Epithelial cell of umbilical artery (primary cell): ENCODE data around the gene GIPR. TPM values are rescaled to one million over a fixed set of nuclear protein-coding genes. Genes with fewer than 3 reads are reported as not detected.

Experiments used
- total RNA-seq: library from RNA; depleted of rRNA; stranded (reverse); fragments of >200 nt; gene quantifications from 2 replicates; pipeline ENCODE4 v1.2.3, GENCODE V29; 2014

The GIPR gene, protein sequence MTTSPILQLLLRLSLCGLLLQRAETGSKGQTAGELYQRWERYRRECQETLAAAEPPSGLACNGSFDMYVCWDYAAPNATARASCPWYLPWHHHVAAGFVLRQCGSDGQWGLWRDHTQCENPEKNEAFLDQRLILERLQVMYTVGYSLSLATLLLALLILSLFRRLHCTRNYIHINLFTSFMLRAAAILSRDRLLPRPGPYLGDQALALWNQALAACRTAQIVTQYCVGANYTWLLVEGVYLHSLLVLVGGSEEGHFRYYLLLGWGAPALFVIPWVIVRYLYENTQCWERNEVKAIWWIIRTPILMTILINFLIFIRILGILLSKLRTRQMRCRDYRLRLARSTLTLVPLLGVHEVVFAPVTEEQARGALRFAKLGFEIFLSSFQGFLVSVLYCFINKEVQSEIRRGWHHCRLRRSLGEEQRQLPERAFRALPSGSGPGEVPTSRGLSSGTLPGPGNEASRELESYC
- 0.15 TPM in 1 of 2 replicates, not detected in the other for total RNA-seq

DNA sequence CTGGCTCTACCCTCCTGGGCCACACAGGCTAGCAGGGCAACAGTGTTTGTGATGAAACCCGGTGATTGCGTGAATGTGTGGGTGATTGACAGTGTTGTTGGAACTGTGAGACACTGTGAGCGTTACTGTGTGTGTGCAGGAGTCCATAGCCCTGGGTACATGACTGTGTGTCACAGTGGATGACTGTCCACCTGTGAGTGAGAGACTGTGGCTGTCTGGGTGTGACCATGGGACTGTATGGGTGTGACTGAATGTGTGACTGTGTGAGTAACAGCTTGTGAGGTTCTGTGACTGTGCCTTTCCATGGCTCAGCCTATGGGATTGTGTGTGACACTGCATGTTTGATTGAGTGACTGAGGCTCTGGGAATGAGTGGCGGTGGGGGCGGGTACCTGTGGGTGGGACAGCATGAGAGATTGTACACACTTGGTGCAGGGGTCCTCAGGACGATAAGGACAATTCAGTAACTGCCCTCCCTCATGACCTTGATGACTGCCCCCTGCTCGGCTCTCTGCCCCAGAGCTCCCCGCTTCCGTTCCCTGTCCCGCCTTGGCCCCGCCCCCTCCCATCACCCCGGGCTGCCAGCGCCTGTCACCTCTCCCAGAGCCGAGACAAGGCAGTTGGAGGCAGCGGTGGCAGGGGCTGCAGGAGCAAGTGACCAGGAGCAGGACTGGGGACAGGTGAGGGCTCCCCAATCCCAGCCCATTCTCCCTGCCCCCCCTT, at the start of gene GIPR:
Gene GIPR, plus strand, starts transcription at position 602 of the 722 bp plus-strand sequence. CDS start 1,300 bp downstream, outside the sequence.

DNA sequence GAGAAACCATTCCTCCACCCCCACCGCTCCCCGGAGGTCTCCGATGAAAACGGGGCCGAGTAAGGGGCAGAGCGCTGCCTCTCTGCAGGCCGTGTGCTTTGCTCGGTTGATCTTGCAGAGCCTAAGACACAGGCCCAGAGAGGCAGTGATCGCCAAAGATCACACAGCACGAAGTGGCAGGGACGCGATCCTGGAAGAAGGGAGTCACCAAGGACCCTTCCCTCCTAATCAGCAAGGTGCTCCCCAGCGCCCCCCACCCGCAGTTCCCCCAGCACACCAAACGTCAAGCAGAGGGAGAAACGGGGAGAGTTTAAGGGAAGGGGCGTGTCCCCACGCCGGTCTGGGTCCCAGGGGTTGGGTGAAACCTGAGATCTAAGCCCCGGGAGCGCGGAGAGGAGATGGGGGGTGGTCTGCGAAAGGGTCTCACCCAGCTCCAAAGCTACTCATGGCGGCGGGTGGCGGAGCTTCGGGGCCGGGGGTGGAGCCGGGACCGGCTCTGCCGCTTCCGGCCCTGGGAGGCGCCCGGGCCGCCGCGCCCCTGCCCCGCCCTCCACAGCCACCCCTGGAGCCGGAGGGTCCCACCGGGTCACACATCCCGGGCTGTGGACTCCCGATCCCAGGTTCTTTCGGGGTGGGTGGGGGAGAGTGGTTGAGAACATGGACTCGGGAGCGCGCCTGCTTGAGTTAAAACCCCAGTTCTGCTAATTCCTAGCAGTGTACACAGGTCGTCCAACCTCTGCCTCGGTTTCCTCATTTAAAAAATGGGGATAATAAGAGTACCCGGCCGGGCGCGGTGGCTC, 28.9 kb upstream of the GIPR start, which contains the start of gene EML2:
Gene EML2, minus strand, starts transcription at position 468 of the 800 bp plus-strand sequence. Its CDS starts 21 bp downstream, at position 447.

DNA sequence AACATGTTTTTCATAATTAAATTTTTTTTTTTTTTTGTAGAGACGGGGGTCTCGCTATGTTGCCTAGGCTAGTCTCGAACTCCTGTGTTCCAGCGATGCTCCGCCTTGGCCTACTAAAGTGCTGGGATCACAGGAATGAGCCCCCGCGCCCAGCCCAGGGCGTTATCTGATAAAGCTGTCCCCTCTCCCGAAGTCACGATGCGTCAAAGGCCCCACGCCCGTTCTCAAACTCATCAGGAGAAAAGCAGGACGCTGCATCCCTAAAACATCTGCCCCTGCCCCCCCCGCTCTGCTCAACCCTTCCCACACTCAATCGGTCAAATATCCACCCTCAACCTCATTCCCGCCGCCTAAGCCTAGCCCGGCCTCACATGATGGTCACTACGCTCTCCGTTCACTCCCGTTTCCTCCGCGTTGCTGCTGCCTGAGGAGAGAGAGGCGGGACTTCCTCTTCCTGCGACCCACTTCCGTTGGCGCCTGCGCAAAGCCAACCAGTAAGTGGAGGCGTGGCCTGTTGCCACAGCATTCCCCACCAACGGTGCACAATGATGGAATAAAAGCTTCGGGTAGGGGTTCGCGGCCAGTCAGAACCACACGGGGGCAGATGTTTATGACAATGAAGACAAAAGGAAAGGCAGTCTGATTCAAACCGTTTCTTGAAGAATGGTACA, 23.6 kb downstream of the GIPR start, which contains the start of gene SNRPD2:
Gene SNRPD2, minus strand, starts transcription at position 438 of the 671 bp plus-strand sequence. Its CDS starts 65 bp downstream, at position 373.

DNA sequence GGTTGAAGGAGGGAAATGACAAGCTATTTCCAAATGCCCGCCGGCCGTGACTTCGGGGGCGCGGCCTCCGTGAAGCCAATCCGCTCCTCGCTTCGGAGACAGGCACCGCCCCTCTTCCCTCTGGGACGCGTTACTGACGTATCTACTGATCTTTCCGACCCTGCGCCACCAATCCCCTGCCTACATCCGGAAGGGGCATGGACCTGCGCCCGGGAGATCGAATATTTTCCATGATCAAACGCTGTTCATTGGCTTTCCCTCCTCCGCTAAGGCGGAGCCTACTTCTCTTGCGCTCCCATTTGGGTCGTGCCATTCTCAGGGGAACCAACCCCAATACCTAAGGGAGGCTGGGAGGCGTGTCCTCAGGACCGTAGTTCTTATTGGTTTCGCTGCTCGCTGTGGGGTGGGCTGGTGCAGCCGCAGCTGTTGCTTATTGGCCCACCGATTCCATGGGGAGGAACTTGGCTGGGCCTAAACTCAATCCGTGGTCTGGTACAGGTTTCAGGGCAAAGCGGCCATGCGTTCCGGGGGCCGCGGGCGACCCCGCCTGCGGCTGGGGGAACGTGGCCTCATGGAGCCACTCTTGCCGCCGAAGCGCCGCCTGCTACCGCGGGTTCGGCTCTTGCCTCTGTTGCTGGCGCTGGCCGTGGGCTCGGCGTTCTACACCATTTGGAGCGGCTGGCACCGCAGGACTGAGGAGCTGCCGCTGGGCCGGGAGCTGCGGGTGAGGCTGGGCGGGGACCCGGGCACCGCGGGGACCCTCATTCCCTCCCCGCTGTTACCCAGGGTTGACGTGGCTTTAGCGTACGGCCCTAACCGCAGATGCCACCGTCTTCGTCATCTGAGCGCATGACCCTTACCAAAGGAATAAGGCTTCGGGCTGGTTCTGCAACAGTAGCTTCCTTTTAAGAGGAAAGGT, 24.4 kb downstream of the GIPR start, which contains the start of gene QPCTL:
Gene QPCTL, plus strand, starts transcription at position 480 of the 919 bp plus-strand sequence. Its CDS starts 38 bp downstream, at position 518.

DNA sequence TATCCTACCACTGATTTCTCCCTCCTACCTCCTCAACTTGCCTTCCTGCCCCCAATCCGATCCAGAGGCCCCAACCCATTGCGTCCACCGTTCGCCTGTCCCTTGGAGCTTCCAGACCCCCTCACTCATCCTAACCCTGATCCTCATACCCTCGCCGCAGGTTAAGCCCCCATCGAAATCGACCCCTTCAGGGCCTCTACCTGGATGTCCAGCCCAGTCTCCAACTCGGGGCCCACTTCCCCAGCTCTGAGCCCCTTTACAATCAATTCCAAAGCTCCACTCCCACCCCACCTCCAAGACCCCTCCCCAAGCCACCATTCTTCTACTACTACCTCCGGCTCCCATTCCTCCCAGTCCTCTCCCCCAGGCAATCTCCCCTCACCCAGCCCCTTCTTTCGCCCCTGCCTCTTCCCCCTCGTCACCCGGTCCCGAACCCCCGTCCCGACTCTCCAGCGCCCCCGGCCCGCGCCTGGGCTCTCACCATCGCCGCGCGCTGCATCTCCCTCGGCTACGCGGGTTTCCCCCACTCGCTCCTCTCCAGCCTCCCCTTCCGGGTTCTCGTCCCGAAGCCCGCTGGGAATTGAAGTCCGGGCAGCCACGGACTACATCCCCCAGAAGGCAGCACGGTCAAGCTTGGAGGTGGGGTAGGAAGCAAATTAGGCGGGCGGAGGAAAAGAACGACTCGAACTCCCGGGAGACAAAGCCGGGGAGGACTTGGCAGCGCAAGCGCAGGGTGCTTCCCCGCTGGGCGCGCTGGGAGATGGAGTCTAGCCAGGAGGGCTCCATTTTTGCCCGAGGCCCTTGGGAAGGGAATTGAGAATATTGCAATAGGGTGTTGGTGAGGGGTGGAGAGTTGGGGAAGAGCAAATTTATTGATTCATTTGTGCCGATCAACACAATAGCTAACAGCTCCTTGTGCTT, 62.6 kb downstream of the GIPR start, which contains the start of gene FBXO46:
Gene FBXO46, minus strand, starts transcription at position 529 of the 921 bp plus-strand sequence. CDS start 17,401 bp downstream, outside the sequence.

Other genes with a start within 250 kb of the GIPR start
- gene ERCC1, start 244.3 kb upstream of the GIPR start, total RNA-seq = 72.2 and 100 TPM in 2 replicates
- gene FOSB, start 200.2 kb upstream of the GIPR start, total RNA-seq = 0.15 and 0.32 TPM in 2 replicates
- 8.4 and 21.1 TPM in 2 replicates for gene RTN2, start 171.2 kb upstream of the GIPR start, total RNA-seq
- 1.4 and 1.9 TPM in 2 replicates for gene PPM1N, start 169.8 kb upstream of the GIPR start, total RNA-seq
- 135 and 170 TPM in 2 replicates for gene VASP, start 160.7 kb upstream of the GIPR start, total RNA-seq
- 4.5 and 5.6 TPM in 2 replicates for gene OPA3, start 83.4 kb upstream of the GIPR start, total RNA-seq
- gene GPR4, start 66.0 kb upstream of the GIPR start, total RNA-seq = 1.5 and 4.2 TPM in 2 replicates
- 17.5 and 37.1 TPM in 2 replicates for gene EML2, start 28.8 kb upstream of the GIPR start, total RNA-seq
- 461 and 713 TPM in 2 replicates for gene SNRPD2, start 23.7 kb downstream of the GIPR start, total RNA-seq
- 16.7 and 26.0 TPM in 2 replicates for gene QPCTL, start 24.4 kb downstream of the GIPR start, total RNA-seq
- 4.3 and 5.5 TPM in 2 replicates for gene FBXO46, start 62.7 kb downstream of the GIPR start, total RNA-seq
- not detected in 2 replicates for gene MEIOSIN, start 65.2 kb downstream of the GIPR start, total RNA-seq
- gene SIX5, start 101.0 kb downstream of the GIPR start, total RNA-seq = 4.9 and 5.8 TPM in 2 replicates
- 5.5 and 6.5 TPM in 2 replicates for gene DMPK, start 114.3 kb downstream of the GIPR start, total RNA-seq
- 18.5 and 20.1 TPM in 2 replicates for gene DMWD, start 124.6 kb downstream of the GIPR start, total RNA-seq
- gene RSPH6A, start 147.1 kb downstream of the GIPR start, total RNA-seq = 0.15 TPM in 1 of 2 replicates, not detected in the other
- gene SYMPK, start 194.9 kb downstream of the GIPR start, total RNA-seq = 23.1 and 32.1 TPM in 2 replicates
- under 0.01 TPM in 1 of 2 replicates, not detected in the other for gene FOXA3, start 196.1 kb downstream of the GIPR start, total RNA-seq
- 21.1 and 22.2 TPM in 2 replicates for gene IRF2BP1, start 217.9 kb downstream of the GIPR start, total RNA-seq
- 1.1 and 1.6 TPM in 2 replicates for gene MYPOP, start 234.4 kb downstream of the GIPR start, total RNA-seq
- not detected in 2 replicates for gene NANOS2, start 246.6 kb downstream of the GIPR start, total RNA-seq